Body of pancreas (tissue), 4 donors: ENCODE results near the gene RPL3. TPM values are rescaled to one million over a fixed set of nuclear protein-coding genes. Genes with fewer than 3 reads are reported as not detected.

Experiments used
- ATAC-seq: fragments of 150-250 bp; one replicate; pipeline ENCODE4 v1.9.1; 2016
- DNase-seq, 4 donors: peaks; one replicate each; pipeline ENCODE4 v3.0.0-alpha.2; 2019
- H3K27ac ChIP-seq, 4 donors: fragments of 200-600 bp; sonication (generic); 1 replicate in 3 of 4; 2 replicates in 1 of 4; pipeline versions ENCODE4 v1.5.1 to v1.6.1; 2016 to 2019; ENCODE audit warnings: mild to moderate bottlenecking in 1 of 4, mixed read lengths in 1 of 4, moderate library complexity in 1 of 4
- H3K27me3 ChIP-seq, 2 donors: fragments of 200-600 bp; sonication (generic); one replicate each; pipeline ENCODE4 v1.6.0; 2016; ENCODE audit warnings: mild to moderate bottlenecking in 1 of 2
- H3K36me3 ChIP-seq, 2 donors: fragments of 200-600 bp; sonication (generic); replicated peaks in 1 of 2; 2 replicates each; pipeline ENCODE4 v1.5.1; 2016; ENCODE audit warnings: low read depth in 2 of 2; ENCODE audit not compliant: insufficient read depth in 1 of 2
- H3K4me1 ChIP-seq: fragments of 200-600 bp; sonication (generic); one replicate; pipeline ENCODE4 v1.6.0; 2016
- H3K4me3 ChIP-seq, 2 donors: fragments of 200-600 bp; sonication (generic); 1 replicate in 1 of 2; 2 replicates in 1 of 2; pipeline ENCODE4 v1.5.1; 2016 to 2019
- H3K9me3 ChIP-seq, 3 donors: fragments of 200-600 bp; sonication (generic); 1 replicate in 2 of 3; 2 replicates in 1 of 3; pipeline ENCODE4 v1.5.1; 2016
- POLR2A ChIP-seq, 3 donors: fragments of 450-650 bp; IDR thresholded peaks; one replicate each; pipeline ENCODE4 v1.6.1; 2016; ENCODE audit warnings: antibody characterized with exemption in 3 of 3, mild to moderate bottlenecking in 2 of 3
- WGBS, 2 donors: methylation state at CpG; one replicate each; pipeline ENCODE4 v1.1.5; 2017; 5-methylcytosine and 5-hydroxymethylcytosine counted together
- intact Hi-C: fragments of 100-400 bp; cut with DNase I; formaldehyde crosslinking; loops from one replicate; pipeline ENCODE4 v1.15.1; 2023
- total RNA-seq, 2 donors: library from RNA; depleted of rRNA; stranded (reverse); fragments of >200 nt; gene quantifications; one replicate each; pipeline ENCODE4 v1.1.0, GENCODE V29; 2016
- TF ChIP-seq, protein P1 (sequence below), 7 experiments: fragments of 450-650 bp in 4 of 7; fragments of 200-600 bp in 3 of 7; sonication (generic) in 3 of 7; IDR thresholded peaks; one replicate each; pipeline ENCODE4 v1.5.1; 2016 to 2019; ENCODE audit warnings: antibody characterized with exemption in 7 of 7

RPL3 gene
- total RNA-seq, 2 donors from 2014 or later: 1,625 to 1,893 TPM

- ATAC-seq: no peak
- Histone ChIP-seq H3K36me3 (no peaks in the 10 kb centered on the region), H3K27ac (no peak overlapping the region), H3K4me3 (no peak overlapping the region), H3K27me3 (no peaks in the 10 kb centered on the region), H3K9me3 (no peaks in the 10 kb centered on the region), H3K4me1 (no peaks in the 10 kb centered on the region)
- DNase-seq: no peak
- WGBS, 2 donors: 75 to 80% methylated on average over 7 to 11 of the region's 11 CpGs
- intact Hi-C loops: no loop called here
- TF ChIP-seq, protein P1, sequence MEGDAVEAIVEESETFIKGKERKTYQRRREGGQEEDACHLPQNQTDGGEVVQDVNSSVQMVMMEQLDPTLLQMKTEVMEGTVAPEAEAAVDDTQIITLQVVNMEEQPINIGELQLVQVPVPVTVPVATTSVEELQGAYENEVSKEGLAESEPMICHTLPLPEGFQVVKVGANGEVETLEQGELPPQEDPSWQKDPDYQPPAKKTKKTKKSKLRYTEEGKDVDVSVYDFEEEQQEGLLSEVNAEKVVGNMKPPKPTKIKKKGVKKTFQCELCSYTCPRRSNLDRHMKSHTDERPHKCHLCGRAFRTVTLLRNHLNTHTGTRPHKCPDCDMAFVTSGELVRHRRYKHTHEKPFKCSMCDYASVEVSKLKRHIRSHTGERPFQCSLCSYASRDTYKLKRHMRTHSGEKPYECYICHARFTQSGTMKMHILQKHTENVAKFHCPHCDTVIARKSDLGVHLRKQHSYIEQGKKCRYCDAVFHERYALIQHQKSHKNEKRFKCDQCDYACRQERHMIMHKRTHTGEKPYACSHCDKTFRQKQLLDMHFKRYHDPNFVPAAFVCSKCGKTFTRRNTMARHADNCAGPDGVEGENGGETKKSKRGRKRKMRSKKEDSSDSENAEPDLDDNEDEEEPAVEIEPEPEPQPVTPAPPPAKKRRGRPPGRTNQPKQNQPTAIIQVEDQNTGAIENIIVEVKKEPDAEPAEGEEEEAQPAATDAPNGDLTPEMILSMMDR (IDR thresholded peaks at IDR 0.05): no peak
- TF ChIP-seq POLR2A (IDR thresholded peaks at IDR 0.05): no peak
Observed at GRCh38 chr22:39269095-39269790, 50.2 kb downstream of the RPL3 start.

GRCh38 chr22:39268645-39269044 is 50.8 kb downstream of the RPL3 start:
- H3K27ac ChIP-seq: peak overlapping the region in 1 of 4 donors; percentile 2
- H3K4me3 ChIP-seq: no peak overlapping the region
- TF ChIP-seq, protein P1 (IDR thresholded peaks at IDR 0.05): no peak
- no peak for TF ChIP-seq POLR2A (IDR thresholded peaks at IDR 0.05)
- DNase-seq (no peak), ATAC-seq (peak; percentile 63)
- intact Hi-C loops: no loop called here
- no peaks in the 10 kb centered on the region for H3K4me1 ChIP-seq
- H3K9me3 ChIP-seq: no peaks in the 10 kb centered on the region
- WGBS, 2 donors: 56 to 69% methylated on average over 5 to 7 of the region's 7 CpGs
- no peaks in the 10 kb centered on the region for H3K27me3 ChIP-seq
- no peaks in the 10 kb centered on the region for H3K36me3 ChIP-seq

GRCh38 chr22:39267974-39268373 is 51.4 kb downstream of the RPL3 start:
- TF ChIP-seq, protein P1 (IDR thresholded peaks at IDR 0.05): no peak

DNA sequence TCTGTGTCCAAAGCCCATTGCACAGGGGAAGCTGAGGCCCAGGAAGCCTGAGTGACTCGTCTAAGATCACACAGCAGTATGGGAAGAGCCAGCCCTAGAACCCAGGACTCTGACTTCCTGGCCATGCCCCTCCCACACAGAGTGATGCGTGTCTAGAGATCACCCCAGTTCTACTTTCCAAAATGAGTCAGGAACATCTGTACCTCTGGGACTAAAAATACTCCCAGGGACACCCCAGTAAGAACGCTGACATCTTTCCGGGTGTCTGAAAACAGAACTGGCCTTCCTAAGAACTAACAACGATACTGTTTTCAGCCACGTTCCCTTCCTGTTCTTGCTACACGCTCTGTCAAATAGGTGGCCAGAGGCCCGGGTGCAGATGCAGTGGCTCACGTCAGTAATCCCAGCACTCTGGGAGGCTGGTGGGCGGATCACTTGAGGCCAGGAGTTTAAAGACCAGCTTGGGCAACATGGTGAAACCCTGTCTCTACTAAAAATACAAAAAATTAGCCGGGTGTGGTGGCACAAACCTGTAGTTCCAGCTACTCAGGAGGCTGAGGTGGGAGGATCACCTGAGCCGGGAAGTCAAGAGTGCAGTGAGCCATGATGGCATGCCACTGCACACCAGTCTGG is 52.9 kb downstream of the RPL3 start:
- no peaks in the 10 kb centered on the region for H3K27me3 ChIP-seq
- intact Hi-C loops: no loop called here
- H3K27ac ChIP-seq: peak overlapping the region in 1 of 4 donors; percentile 57
- DNase-seq: peak in 1 of 4 donors; percentile 69
- no peaks in the 10 kb centered on the region for H3K4me1 ChIP-seq
- H3K4me3 ChIP-seq: no peak overlapping the region
- no peaks in the 10 kb centered on the region for H3K36me3 ChIP-seq
- H3K9me3 ChIP-seq: no peaks in the 10 kb centered on the region
- TF ChIP-seq POLR2A (IDR thresholded peaks at IDR 0.05): no peak
- TF ChIP-seq, protein P1 (IDR thresholded peaks at IDR 0.05): no peak
- no peak for ATAC-seq
- WGBS, 2 donors: 64 to 80% methylated on average over 11 to 12 of the region's 12 CpGs

More at GRCh38 chr22:39267974-39268373, 51.4 kb downstream of the RPL3 start:
- Histone ChIP-seq H3K4me1 (no peaks in the 10 kb centered on the region), H3K36me3 (no peaks in the 10 kb centered on the region), H3K27ac (no peak overlapping the region), H3K4me3 (no peak overlapping the region), H3K9me3 (no peaks in the 10 kb centered on the region), H3K27me3 (no peaks in the 10 kb centered on the region)
- WGBS, 2 donors: 89% methylated on average over 8 of the region's 8 CpGs
- no peak for DNase-seq
- no peak for ATAC-seq
- intact Hi-C loops: no loop called here
